ENCODE data around the gene CALHM2. TPM values are rescaled to one million over a fixed set of nuclear protein-coding genes. Genes with fewer than 3 reads are reported as not detected.

The CALHM2 gene
- polyA plus RNA-seq, 1 of the 3 experiments (the other 2 are of a cell fraction): 0.10 TPM

DNA sequence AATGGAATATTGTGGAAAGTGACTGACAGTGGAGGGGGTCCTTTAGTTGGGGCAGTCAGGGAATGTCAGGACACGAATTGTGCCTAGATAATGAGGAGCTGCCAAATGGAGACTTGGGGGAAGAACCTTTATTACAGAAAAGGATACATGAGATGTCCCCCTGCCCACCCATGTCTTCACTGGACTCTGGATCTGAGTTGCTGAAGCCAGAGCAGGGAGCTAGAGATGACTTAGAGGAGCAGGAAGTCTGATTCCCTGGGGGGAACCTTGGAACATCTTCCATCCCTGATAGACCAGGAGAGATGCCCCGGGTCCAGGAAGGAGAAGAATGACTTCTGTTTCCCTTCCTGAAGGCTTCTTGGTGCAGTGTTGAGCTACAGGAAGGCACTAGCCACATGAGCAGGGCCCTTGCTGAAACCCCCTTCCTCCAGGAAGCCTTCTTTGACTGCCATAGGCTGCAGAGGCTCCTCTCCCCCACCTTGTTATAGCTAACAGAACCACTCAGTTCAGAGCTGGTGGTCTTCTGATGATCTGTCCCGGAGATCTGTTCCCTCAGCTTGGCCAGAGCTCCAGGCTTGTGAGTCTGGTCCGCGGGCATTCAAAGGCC, 40.6 kb upstream of the CALHM2 start:
- Histone ChIP-seq H3K9me2 (no peaks in the 10 kb centered on the region), H3K27ac (ENCODE audit: low read depth in 2 of 2, low read length in 1 of 2) (peak overlapping the region in 1 of 2 experiments; percentile 76; a peak in 1 of 4 replicates), H3K79me2 (ENCODE audit: insufficient read depth) (no peaks in the 10 kb centered on the region), H4K20me1 (ENCODE audit: insufficient read depth) (no peaks in the 10 kb centered on the region), H2AFZ (ENCODE audit: low read depth) (no peak overlapping the region), H3K9ac (no peak overlapping the region), H3K4me1 (ENCODE audit: control insufficient read depth in 1 of 2, insufficient read depth in 2 of 2, low read depth in 1 of 2, low read length in 1 of 2) (peaks cover 0 to 34% of the 10 kb centered on the region in 2 experiments; a peak in 2 of 4 replicates), H3K4me2 (0 out of 2 replicates have a peak overlapping the region, but pooled peaks have one; percentile 16), H3K36me3 (replicated peaks in 1 of 2; ENCODE audit: control insufficient read depth in 1 of 2, insufficient read depth in 2 of 2, low read length in 1 of 2) (no peaks in the 10 kb centered on the region), H3K9me3 (no peaks in the 10 kb centered on the region), H3F3A (replicated peaks; ENCODE audit: insufficient read depth) (peaks cover 9% of the 10 kb centered on the region), H3K4me3 (ENCODE audit: low read depth in 2 of 2, low read length in 1 of 2) (no peak overlapping the region), H3K27me3 (ENCODE audit: insufficient read depth) (peaks cover 40% of the 10 kb centered on the region)
- ChIA-PET CTCF (interaction anchor here (0.9 to 3.5 kb wide), 13 partner anchors 9 to 193 kb away, joined by 3 to 27 read pairs (median 4); no protein-coding TSS in a partner anchor), POLR2A (interaction anchor here (2.4 kb wide), 1 partner anchor 10 kb away, joined by 13 read pairs; no protein-coding TSS in a partner anchor)
- TF ChIP-seq RAD21 (IDR thresholded peaks at IDR 0.05; ENCODE audit: low read length): no peak
- TF ChIP-seq, protein P1, sequence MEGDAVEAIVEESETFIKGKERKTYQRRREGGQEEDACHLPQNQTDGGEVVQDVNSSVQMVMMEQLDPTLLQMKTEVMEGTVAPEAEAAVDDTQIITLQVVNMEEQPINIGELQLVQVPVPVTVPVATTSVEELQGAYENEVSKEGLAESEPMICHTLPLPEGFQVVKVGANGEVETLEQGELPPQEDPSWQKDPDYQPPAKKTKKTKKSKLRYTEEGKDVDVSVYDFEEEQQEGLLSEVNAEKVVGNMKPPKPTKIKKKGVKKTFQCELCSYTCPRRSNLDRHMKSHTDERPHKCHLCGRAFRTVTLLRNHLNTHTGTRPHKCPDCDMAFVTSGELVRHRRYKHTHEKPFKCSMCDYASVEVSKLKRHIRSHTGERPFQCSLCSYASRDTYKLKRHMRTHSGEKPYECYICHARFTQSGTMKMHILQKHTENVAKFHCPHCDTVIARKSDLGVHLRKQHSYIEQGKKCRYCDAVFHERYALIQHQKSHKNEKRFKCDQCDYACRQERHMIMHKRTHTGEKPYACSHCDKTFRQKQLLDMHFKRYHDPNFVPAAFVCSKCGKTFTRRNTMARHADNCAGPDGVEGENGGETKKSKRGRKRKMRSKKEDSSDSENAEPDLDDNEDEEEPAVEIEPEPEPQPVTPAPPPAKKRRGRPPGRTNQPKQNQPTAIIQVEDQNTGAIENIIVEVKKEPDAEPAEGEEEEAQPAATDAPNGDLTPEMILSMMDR (IDR thresholded peaks at IDR 0.05): no peak
- no peak for TF ChIP-seq MEF2A (IDR thresholded peaks at IDR 0.05; ENCODE audit: borderline replicate concordance, low read depth)
- TF ChIP-seq JUND (IDR thresholded peaks at IDR 0.05): no peak
- TF ChIP-seq FOXJ3 (CRISPR knock-in tag; IDR thresholded peaks at IDR 0.05): no peak
- TF ChIP-seq RXRA (IDR thresholded peaks at IDR 0.05; ENCODE audit: borderline replicate concordance, low read depth): no peak
- TF ChIP-seq RFX5 (IDR thresholded peaks at IDR 0.05; ENCODE audit: low read length): no peak
- TF ChIP-seq ZBTB33 (IDR thresholded peaks at IDR 0.05; ENCODE audit: borderline replicate concordance, low read depth): no peak
- TF ChIP-seq, protein P2, sequence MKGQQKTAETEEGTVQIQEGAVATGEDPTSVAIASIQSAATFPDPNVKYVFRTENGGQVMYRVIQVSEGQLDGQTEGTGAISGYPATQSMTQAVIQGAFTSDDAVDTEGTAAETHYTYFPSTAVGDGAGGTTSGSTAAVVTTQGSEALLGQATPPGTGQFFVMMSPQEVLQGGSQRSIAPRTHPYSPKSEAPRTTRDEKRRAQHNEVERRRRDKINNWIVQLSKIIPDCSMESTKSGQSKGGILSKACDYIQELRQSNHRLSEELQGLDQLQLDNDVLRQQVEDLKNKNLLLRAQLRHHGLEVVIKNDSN (IDR thresholded peaks at IDR 0.05; ENCODE audit: borderline replicate concordance, low read depth): no peak
- TF ChIP-seq SIN3A (IDR thresholded peaks at IDR 0.05; ENCODE audit: borderline replicate concordance, low read depth, low read length): no peak
- DNase-seq: no peak
- 95% methylated on average over 1 of the region's 5 CpGs for WGBS (ENCODE audit: low lambda C conversion rate)
